ENCODE measurements around the gene AGPAT2. TPM values are rescaled to one million over a fixed set of nuclear protein-coding genes. Genes with fewer than 3 reads are reported as not detected.

The AGPAT2 gene
- total RNA-seq, 1 donor from 2014 or later = 16.6 TPM

DNA sequence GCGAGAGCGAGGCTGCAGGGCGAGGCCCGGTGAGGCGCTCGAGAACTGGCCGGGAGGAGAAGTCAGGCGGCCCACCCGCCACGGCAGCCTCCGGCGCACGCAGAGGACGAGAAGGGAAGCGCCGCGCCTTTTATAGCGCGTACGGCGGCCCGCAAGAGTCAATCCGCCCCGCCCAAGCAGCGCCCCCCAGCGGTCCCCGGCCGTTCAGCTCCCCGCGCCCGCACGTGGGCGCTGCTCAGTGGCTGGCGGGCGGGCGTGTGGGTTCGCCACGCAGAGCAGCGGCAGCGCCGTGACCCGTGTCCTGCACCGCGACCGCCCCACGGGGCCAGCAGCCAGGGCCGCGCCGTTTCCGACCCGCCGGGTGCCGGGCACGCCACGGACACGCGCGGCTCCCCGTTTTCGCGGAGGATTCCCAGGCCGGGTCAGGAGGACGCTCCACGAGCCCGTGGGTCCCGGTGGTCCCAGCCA lies 40.9 kb upstream of the AGPAT2 start:
- Mint-ChIP-seq H3K4me1 (peaks cover 39% of the 10 kb centered on the region), H3K4me3 (peak overlapping the region; percentile 95), H3K9me3 (no peaks in the 10 kb centered on the region), H3K27me3 (no peaks in the 10 kb centered on the region), H3K36me3 (ENCODE audit: low read depth) (peaks cover 44% of the 10 kb centered on the region), H3K27ac (peak overlapping the region; percentile 66)
- POLR2A ChIA-PET = interaction anchor here (0.5 to 6.5 kb wide), 32 partner anchors 9 to 598 kb away, joined by 3 to 132 read pairs (median 4); partner anchors contain the start of genes AGPAT2, CLIC3, LCN10 and LCN15
- DNase-seq = peak; percentile 97
- TF ChIP-seq, protein P1, sequence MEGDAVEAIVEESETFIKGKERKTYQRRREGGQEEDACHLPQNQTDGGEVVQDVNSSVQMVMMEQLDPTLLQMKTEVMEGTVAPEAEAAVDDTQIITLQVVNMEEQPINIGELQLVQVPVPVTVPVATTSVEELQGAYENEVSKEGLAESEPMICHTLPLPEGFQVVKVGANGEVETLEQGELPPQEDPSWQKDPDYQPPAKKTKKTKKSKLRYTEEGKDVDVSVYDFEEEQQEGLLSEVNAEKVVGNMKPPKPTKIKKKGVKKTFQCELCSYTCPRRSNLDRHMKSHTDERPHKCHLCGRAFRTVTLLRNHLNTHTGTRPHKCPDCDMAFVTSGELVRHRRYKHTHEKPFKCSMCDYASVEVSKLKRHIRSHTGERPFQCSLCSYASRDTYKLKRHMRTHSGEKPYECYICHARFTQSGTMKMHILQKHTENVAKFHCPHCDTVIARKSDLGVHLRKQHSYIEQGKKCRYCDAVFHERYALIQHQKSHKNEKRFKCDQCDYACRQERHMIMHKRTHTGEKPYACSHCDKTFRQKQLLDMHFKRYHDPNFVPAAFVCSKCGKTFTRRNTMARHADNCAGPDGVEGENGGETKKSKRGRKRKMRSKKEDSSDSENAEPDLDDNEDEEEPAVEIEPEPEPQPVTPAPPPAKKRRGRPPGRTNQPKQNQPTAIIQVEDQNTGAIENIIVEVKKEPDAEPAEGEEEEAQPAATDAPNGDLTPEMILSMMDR (IDR thresholded peaks at IDR 0.05) = peak; percentile 51
- peak; percentile 80 for ATAC-seq (ENCODE audit: low read depth)
- intact Hi-C loops (cut with micrococcal nuclease) = loop anchor here (1.0 to 5.0 kb wide), 5 partner anchors 14 to 41 kb away; partner anchors contain the start of genes AGPAT2 and LCN10
- CTCF ChIA-PET = interaction anchor here (1.0 to 4.0 kb wide), 5 partner anchors 14 to 32 kb away, joined by 3 to 22 read pairs (median 3); partner anchors contain the start of genes LCN10 and LCN8

DNA sequence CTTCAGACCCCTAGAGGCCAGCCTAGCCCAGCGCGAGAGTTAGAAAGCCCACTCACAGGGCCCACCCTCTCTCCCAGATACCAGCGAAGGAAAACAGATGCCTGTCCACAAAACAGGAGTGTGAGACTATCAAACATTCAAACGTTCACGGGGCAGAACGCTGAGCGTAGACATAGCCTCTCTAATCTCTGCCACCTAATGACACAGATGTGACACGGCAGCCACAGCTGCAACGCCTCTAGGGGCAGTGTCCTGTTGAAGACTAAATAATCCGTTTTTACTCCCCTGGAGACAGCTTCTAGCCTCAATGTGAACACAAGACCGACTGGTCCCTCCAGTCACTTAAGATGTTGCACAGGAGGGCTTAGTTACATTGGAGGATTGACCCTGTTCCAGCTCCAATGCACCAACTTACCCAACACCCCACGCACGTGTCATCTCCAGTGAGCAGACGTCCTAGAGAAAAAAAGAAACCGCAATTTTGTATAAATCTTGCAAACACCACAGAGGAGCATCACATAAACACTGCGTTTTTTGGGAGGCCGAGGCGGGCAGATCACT lies 39.5 kb upstream of the AGPAT2 start:
- H3K4me1 Mint-ChIP-seq = peaks cover 38% of the 10 kb centered on the region
- no peaks in the 10 kb centered on the region for H3K27me3 Mint-ChIP-seq
- H3K27ac Mint-ChIP-seq = peak overlapping the region; percentile 92
- POLR2A ChIA-PET = interaction anchor here (0.6 to 6.5 kb wide), 26 partner anchors 10 to 955 kb away, joined by 3 to 132 read pairs (median 6); partner anchors contain the start of genes AGPAT2, ANAPC2, EXD3 and LCN10
- DNase-seq (no peak), ATAC-seq (ENCODE audit: low read depth) (peak; percentile 38)
- TF ChIP-seq, protein P1 (IDR thresholded peaks at IDR 0.05) = no peak
- CTCF ChIA-PET = interaction anchor here (0.6 to 4.0 kb wide), 3 partner anchors 23 to 309 kb away, joined by 3 to 22 read pairs (median 4); partner anchors contain the start of gene LCN8
- H3K9me3 Mint-ChIP-seq = no peaks in the 10 kb centered on the region
- H3K4me3 Mint-ChIP-seq = peak overlapping the region; percentile 95
- intact Hi-C loops (cut with micrococcal nuclease) = loop anchor here (5.0 kb wide), 1 partner anchor 39 kb away; the partner anchor contains the start of gene AGPAT2
- peaks cover 51% of the 10 kb centered on the region for H3K36me3 Mint-ChIP-seq (ENCODE audit: low read depth)

DNA sequence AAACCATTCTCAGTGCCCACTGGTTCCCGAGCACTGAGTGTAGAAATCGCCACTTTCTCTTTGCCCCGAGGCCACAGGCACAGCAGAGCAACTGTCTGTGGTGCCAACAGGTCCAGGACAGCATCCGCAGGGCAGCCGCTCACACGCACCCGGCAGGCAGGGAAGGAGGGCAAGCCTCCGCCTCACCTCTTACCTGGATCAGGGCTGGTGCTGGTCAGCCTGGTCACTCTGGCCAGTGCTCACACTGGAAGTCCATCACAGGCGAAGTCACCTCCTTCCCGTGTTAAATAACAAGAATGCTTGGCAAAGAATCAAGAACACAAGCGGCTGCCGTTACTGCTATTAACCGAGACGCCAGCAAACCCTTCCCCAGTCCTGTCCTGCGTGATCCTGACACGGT lies 38.9 kb upstream of the AGPAT2 start:
- DNase-seq = no peak
- no peak for ATAC-seq (ENCODE audit: low read depth)
- Mint-ChIP-seq H3K27ac (peak overlapping the region; percentile 92), H3K27me3 (no peaks in the 10 kb centered on the region), H3K4me1 (peaks cover 37% of the 10 kb centered on the region), H3K36me3 (ENCODE audit: low read depth) (peaks cover 53% of the 10 kb centered on the region), H3K9me3 (no peaks in the 10 kb centered on the region), H3K4me3 (peak overlapping the region; percentile 95)
- CTCF ChIA-PET = interaction anchor here (1.2 to 4.0 kb wide), 2 partner anchors 23 to 32 kb away, joined by 4 to 22 read pairs; partner anchors contain the start of gene LCN8
- intact Hi-C loops (cut with micrococcal nuclease) = loop anchor here (5.0 kb wide), 1 partner anchor 39 kb away; the partner anchor contains the start of gene AGPAT2
- TF ChIP-seq, protein P1 (IDR thresholded peaks at IDR 0.05) = no peak
- POLR2A ChIA-PET = interaction anchor here (0.6 to 6.5 kb wide), 15 partner anchors 10 to 497 kb away, joined by 3 to 132 read pairs (median 12); partner anchors contain the start of genes AGPAT2, ANAPC2, LCN10 and LCN15

DNA sequence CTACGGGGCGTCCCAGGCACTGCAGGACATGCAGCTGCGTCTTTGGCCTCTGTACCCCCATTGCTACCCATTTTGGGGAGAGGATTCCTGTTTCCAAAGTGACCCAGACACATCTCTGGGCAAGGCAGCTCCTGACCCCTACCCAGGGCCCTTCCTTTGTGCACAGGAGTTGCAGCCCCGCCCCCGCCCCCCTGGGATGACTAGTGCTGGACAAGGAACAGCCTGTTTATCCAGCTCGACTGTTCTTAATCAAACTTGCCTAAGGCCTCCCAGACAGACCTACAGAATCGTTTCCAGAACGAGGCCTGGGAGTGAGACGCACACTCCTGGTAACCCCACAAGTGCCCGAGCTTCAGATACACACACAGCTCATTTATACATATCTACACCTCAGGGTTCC lies 38.4 kb upstream of the AGPAT2 start:
- H3K4me1 Mint-ChIP-seq = peaks cover 38% of the 10 kb centered on the region
- H3K4me3 Mint-ChIP-seq = peak overlapping the region; percentile 32
- no peaks in the 10 kb centered on the region for H3K9me3 Mint-ChIP-seq
- TF ChIP-seq, protein P1 (IDR thresholded peaks at IDR 0.05) = no peak
- intact Hi-C loops (cut with micrococcal nuclease) = loop anchor here (1.0 to 5.0 kb wide), 2 partner anchors 29 to 38 kb away; partner anchors contain the start of gene AGPAT2
- DNase-seq (no peak), ATAC-seq (ENCODE audit: low read depth) (no peak)
- ChIA-PET POLR2A (interaction anchor here (0.6 to 1.4 kb wide), 2 partner anchors 24 to 38 kb away, joined by 3 to 4 read pairs; no protein-coding TSS in a partner anchor), CTCF (no interaction called here)
- no peaks in the 10 kb centered on the region for H3K27me3 Mint-ChIP-seq
- H3K36me3 Mint-ChIP-seq (ENCODE audit: low read depth) = peaks cover 57% of the 10 kb centered on the region
- H3K27ac Mint-ChIP-seq = no peak overlapping the region

DNA sequence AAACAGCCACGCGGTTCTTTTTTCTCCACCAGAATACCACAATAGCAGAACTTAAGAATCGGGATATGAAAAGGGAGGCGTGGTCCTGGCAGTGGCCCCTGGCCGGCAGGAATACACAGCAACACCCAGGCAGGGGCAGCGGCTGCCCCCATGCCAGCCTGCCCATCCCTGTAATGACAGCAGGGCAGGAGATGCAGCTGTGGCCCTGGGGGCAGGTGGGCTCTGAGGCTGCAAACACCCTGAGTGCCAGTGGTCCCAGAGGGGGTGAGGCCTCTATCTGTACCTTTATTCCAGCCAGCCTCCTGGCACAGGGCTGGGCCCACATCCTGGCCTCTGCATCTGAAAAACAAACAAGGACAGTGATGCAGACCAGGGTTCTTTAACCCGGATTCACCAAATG lies 37.5 kb upstream of the AGPAT2 start:
- Mint-ChIP-seq H3K36me3 (ENCODE audit: low read depth) (peaks cover 59% of the 10 kb centered on the region), H3K4me1 (peaks cover 39% of the 10 kb centered on the region), H3K27ac (no peak overlapping the region), H3K27me3 (no peaks in the 10 kb centered on the region), H3K4me3 (no peak overlapping the region), H3K9me3 (no peaks in the 10 kb centered on the region)
- ChIA-PET POLR2A (interaction anchor here (1.4 kb wide), 1 partner anchor 25 kb away, joined by 3 read pairs; no protein-coding TSS in a partner anchor), CTCF (no interaction called here)
- DNase-seq (no peak), ATAC-seq (ENCODE audit: low read depth) (no peak)
- intact Hi-C loops (cut with micrococcal nuclease) = loop anchor here (1.0 to 5.0 kb wide), 2 partner anchors 28 to 37 kb away; partner anchors contain the start of gene AGPAT2
- TF ChIP-seq, protein P1 (IDR thresholded peaks at IDR 0.05) = no peak

Measured in activated B cell treated with CpG ODN at 0.5 μM for 24 hours (primary cell).